ENCODE results near the gene TAF1C.

GRCh38 chr16:84144859-84145639, 41.8 kb downstream of the TAF1C start, which contains the start of the genes DNAAF1 and HSDL1:
- no peak for TF ChIP-seq SMC3 (IDR thresholded peaks at IDR 0.05; ENCODE audit: low read depth, low read length)
- TF ChIP-seq CTCF (conservative IDR thresholded peaks at IDR 0.05; ENCODE audit: low read depth, low read length), result no peak; the same call in 1 of the 2 replicates
- TF ChIP-seq RCOR1 (IDR thresholded peaks at IDR 0.05; ENCODE audit: insufficient replicate concordance, low read length), result no peak
- no peak for TF ChIP-seq POLR2A (IDR thresholded peaks at IDR 0.05; ENCODE audit: low read depth, low read length)
- TF ChIP-seq USF2 (IDR thresholded peaks at IDR 0.05; ENCODE audit: low read depth, low read length), result peak; percentile 98
- no peak for TF ChIP-seq CHD1 (IDR thresholded peaks at IDR 0.05; ENCODE audit: low read depth, low read length)
- TF ChIP-seq MAZ (IDR thresholded peaks at IDR 0.05; ENCODE audit: borderline replicate concordance, low read depth, low read length), result peak; percentile 70; the same call in 1 of the 2 replicates
- TF ChIP-seq MXI1 (IDR thresholded peaks at IDR 0.05; ENCODE audit: borderline replicate concordance, low read depth, low read length), result 0 out of 2 replicates have a peak, but pooled peaks have one; percentile 65
- TF ChIP-seq BHLHE40 (IDR thresholded peaks at IDR 0.05; ENCODE audit: low read depth, low read length), result peak; percentile 94
- TF ChIP-seq ELK1 (IDR thresholded peaks at IDR 0.05; ENCODE audit: borderline replicate concordance, low read depth, low read length), result no peak
- TF ChIP-seq FOS (IDR thresholded peaks at IDR 0.05; ENCODE audit: low read depth, low read length), result no peak
- no peak for TF ChIP-seq RAD21 (IDR thresholded peaks at IDR 0.05; ENCODE audit: low read length)
